Naive thymus-derived CD4-positive, alpha-beta T cell (primary cell): ENCODE data around the gene ZNF775. TPM values are rescaled to one million over a fixed set of nuclear protein-coding genes. Genes with fewer than 3 reads are reported as not detected.

Source experiments
- ATAC-seq: fragments of 150-1000 bp; cut with Tn5 transposase; 2 replicates; pipeline ENCODE4 v1.10.0; 2021; ENCODE audit warnings: mild to moderate bottlenecking, moderate library complexity
- CTCF ChIA-PET: fragments of 350-600 bp; sonication (Branson Sonifier 250); formaldehyde crosslinking; loops from one replicate; lab custom pipeline; 2021; ENCODE audit warnings: antibody characterized with exemption; lab: Charles Lee
- POLR2A ChIA-PET: fragments of 350-600 bp; sonication (Branson Sonifier 250); formaldehyde crosslinking; loops from one replicate; lab custom pipeline; 2021; ENCODE audit warnings: antibody characterized with exemption, inconsistent platforms; lab: Charles Lee
- DNase-seq, 9 donors: peaks; one replicate each; pipeline versions ENCODE4 v3.0.0 to v3.0.0-alpha.2; 2020 to 2022; ENCODE audit warnings: mixed read lengths in 1 of 9
- H3K27ac ChIP-seq: one replicate; pipeline ENCODE4 v1.7.0; 2013; ENCODE audit warnings: mild to moderate bottlenecking, low read depth, low read length, moderate library complexity
- H3K27me3 ChIP-seq, 2 donors: one replicate each; pipeline ENCODE4 v1.7.0; 2013; ENCODE audit warnings: low read length in 2 of 2, mild to moderate bottlenecking in 2 of 2, moderate library complexity in 2 of 2; ENCODE audit not compliant: control insufficient read depth in 2 of 2, insufficient read depth in 2 of 2
- H3K36me3 ChIP-seq, 3 experiments: 1 replicate in 2 of 3; 2 replicates in 1 of 3; pipeline ENCODE4 v1.7.0; 2013; ENCODE audit warnings: low read length in 3 of 3, mild to moderate bottlenecking in 3 of 3, moderate library complexity in 1 of 3; ENCODE audit not compliant: insufficient read depth in 3 of 3, control insufficient read depth in 2 of 3
- H3K4me1 ChIP-seq, 2 donors: one replicate each; pipeline ENCODE4 v1.7.0; 2013; ENCODE audit warnings: low read length in 2 of 2, mild to moderate bottlenecking in 2 of 2, moderate library complexity in 1 of 2; ENCODE audit not compliant: control insufficient read depth in 2 of 2, insufficient read depth in 2 of 2
- H3K4me3 ChIP-seq: 2 replicates; pipeline ENCODE4 v1.7.0; 2013; ENCODE audit warnings: mild to moderate bottlenecking, low read length
- H3K9me3 ChIP-seq, 3 experiments: 1 replicate in 2 of 3; 2 replicates in 1 of 3; pipeline ENCODE4 v1.7.0; 2013; ENCODE audit warnings: low read length in 3 of 3; ENCODE audit not compliant: control insufficient read depth in 2 of 3
- H3K27ac Mint-ChIP-seq, 9 donors: one replicate each; pipeline ENCODE4 v1.8.0; 2020 to 2022; ENCODE audit warnings: mixed read lengths in 9 of 9, mild to moderate bottlenecking in 8 of 9, moderate library complexity in 5 of 9, inconsistent platforms in 2 of 9
- H3K27me3 Mint-ChIP-seq, 5 donors: one replicate each; pipeline ENCODE4 v1.8.0; 2021 to 2022; ENCODE audit warnings: mixed read lengths in 5 of 5, mild to moderate bottlenecking in 1 of 5
- H3K36me3 Mint-ChIP-seq, 5 donors: one replicate each; pipeline ENCODE4 v1.8.0; 2020 to 2022; ENCODE audit warnings: mixed read lengths in 5 of 5, mild to moderate bottlenecking in 3 of 5, inconsistent platforms in 1 of 5
- H3K4me1 Mint-ChIP-seq, 7 donors: one replicate each; pipeline ENCODE4 v1.8.0; 2020 to 2022; ENCODE audit warnings: mixed read lengths in 7 of 7, mild to moderate bottlenecking in 3 of 7, inconsistent platforms in 1 of 7
- H3K4me3 Mint-ChIP-seq, 10 donors: one replicate each; pipeline ENCODE4 v1.8.0; 2020 to 2022; ENCODE audit warnings: mild to moderate bottlenecking in 10 of 10, mixed read lengths in 10 of 10, moderate library complexity in 6 of 10, inconsistent platforms in 2 of 10
- H3K9me3 Mint-ChIP-seq, 11 donors: one replicate each; pipeline ENCODE4 v1.8.0; 2020 to 2022; ENCODE audit warnings: mixed read lengths in 11 of 11, mild to moderate bottlenecking in 4 of 11, inconsistent platforms in 1 of 11, moderate library complexity in 1 of 11
- intact Hi-C, 2 donors: fragments of 100-400 bp; cut with micrococcal nuclease; formaldehyde crosslinking; loops; one replicate each; pipeline ENCODE4 v1.15.1; 2023
- polyA plus RNA-seq, 2 donors: library from polyadenylated mRNA; unstranded; fragments of 300-500 nt; fragmentation: Illumina TruSeq; gene quantifications; one replicate each; pipeline ENCODE4 v1.2.3, GENCODE V29; 2021
- total RNA-seq, 6 experiments: library from RNA in 5 of 6; stranded (reverse) in 5 of 6; gene quantifications; 1 replicate in 5 of 6; 2 replicates in 1 of 6; pipeline ENCODE4 v1.2.3 and lab custom pipeline; 2021 to 2026

Gene ZNF775
- total and polyA plus RNA-seq, 7 experiments from 2014 or later: 1.1 to 7.4 (median 4.3) TPM

DNA sequence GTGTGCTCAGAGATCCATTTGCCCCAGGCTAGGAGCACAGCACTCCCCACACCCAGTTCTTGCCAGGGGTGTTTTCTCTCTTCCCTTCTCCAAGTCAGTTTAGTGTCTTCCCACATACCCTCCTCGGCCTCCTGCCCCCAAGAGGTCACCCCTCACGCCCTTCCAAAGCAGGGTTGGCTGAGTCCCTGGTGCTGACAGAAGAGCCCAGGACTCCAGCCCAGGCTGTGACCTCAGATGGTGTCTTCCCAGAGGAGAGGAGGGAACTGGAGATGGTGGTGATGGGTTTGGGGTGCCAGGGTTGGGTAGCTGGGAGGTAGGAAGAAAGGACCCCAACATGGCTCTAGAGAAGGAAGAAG is 19.8 kb downstream of the ZNF775 start:
- Histone ChIP-seq H3K9me3 (no peaks in the 10 kb centered on the region), H3K36me3 (peaks cover 0 to 10% (median 0%) of the 10 kb centered on the region in 3 experiments), H3K27ac (no peak overlapping the region), H3K4me3 (no peak overlapping the region), H3K4me1 (peaks cover 2 to 5% of the 10 kb centered on the region in 2 donors), H3K27me3 (no peaks in the 10 kb centered on the region)
- CTCF ChIA-PET: no interaction called here
- H3K27me3 Mint-ChIP-seq: no peaks in the 10 kb centered on the region
- POLR2A ChIA-PET: interaction anchor here (1.1 kb wide), 1 partner anchor 29 kb away, joined by 5 read pairs; no protein-coding TSS in a partner anchor
- H3K4me3 Mint-ChIP-seq: no peak overlapping the region
- intact Hi-C loops: no loop called here
- DNase-seq (no peak), ATAC-seq (no peak)
- peaks cover 0 to 6% (median 0%) of the 10 kb centered on the region in 5 donors for H3K36me3 Mint-ChIP-seq
- H3K27ac Mint-ChIP-seq: no peak overlapping the region
- H3K4me1 Mint-ChIP-seq: peaks cover 7 to 21% (median 15%) of the 10 kb centered on the region in 7 donors
- no peaks in the 10 kb centered on the region for H3K9me3 Mint-ChIP-seq

DNA sequence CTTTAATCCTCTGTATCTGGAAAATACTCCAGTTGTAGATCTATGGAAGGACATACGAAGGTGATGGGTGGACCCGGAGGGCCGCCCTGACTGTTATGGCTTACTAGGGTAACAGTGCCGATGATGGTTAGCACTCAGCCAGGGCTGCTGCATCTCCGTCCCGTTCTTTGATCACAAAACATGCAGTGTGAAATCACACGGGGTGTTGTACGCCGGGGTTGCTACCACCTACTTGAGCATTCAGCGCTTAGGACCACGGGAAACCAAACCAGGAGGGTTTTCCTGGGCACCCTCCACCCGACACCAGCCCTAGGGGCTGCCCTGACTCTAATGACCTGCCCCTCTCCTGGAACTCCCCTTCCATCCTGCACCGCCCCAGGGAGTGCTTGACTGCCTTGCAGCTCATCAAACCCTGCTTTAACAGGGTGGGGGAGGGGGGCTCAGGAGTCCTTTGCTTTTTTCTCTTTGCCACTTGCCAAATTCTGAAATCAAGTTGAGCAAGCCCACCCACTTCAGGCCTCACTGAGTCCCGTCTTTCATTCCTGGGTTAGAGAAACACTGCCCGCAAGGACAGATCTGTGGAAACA is 20.4 kb downstream of the ZNF775 start:
- no peaks in the 10 kb centered on the region for H3K9me3 Mint-ChIP-seq
- intact Hi-C loops: loop anchor here in 1 of 2 donors (10.0 kb wide), 1 partner anchor 825 kb away; the partner anchor contains the start of gene ABCF2

DNA sequence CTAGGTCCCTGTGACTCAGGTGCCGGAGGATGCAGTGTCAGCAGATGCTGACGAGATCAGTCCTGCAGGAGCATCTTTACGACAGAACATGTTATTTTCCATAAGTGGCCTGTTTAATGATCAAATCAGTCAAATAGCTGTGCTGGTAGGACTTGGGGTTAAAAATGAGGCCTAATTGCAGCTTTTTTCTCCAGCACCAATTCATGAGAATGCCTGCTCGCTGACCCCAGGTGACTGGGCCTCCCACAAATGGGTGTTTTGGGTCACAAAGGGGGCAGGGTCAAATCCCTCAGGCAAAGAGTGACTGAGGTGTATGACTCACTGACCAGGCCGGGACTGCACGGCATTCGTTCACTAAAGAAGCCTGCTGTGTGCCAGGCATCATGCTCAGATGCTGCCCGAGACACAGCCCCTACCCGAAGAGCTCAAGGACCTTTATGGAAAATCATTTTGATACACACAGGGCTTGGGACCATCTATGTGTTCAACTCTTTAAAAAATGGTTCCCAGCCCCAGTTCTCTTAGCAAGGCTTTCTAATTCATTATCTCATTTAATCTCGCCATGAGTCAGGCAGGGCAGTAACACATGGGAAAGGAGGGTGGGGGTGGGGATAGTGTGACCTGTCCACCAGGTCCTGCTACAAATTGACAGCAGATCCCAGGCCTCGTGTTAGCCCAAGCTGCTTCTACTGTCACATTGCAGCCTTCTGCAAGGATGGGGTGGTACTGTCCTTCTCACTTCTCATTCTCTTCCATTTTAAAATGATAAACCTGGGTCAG is 21.1 kb downstream of the ZNF775 start:
- Mint-ChIP-seq H3K27me3 (no peaks in the 10 kb centered on the region), H3K4me1 (peaks cover 7 to 23% (median 17%) of the 10 kb centered on the region in 7 donors), H3K4me3 (no peak overlapping the region), H3K9me3 (no peaks in the 10 kb centered on the region), H3K36me3 (peaks cover 0 to 6% (median 0%) of the 10 kb centered on the region in 5 donors), H3K27ac (peak overlapping the region in 2 of 9 donors; percentile 54 to 55)
- Histone ChIP-seq H3K9me3 (no peaks in the 10 kb centered on the region), H3K4me3 (no peak overlapping the region), H3K4me1 (peaks cover 10 to 11% of the 10 kb centered on the region in 2 donors), H3K27ac (no peak overlapping the region), H3K36me3 (peaks cover 0 to 11% (median 0%) of the 10 kb centered on the region in 3 experiments), H3K27me3 (no peaks in the 10 kb centered on the region)
- POLR2A ChIA-PET: interaction anchor here (0.6 to 1.3 kb wide), 3 partner anchors 22 to 30 kb away, joined by 4 to 5 read pairs (median 5); no protein-coding TSS in a partner anchor
- CTCF ChIA-PET: no interaction called here
- no peak for DNase-seq
- no peak for ATAC-seq
- intact Hi-C loops: loop anchor here in 1 of 2 donors (10.0 kb wide), 1 partner anchor 825 kb away; the partner anchor contains the start of gene ABCF2

More for the DNA sequence above, 20.4 kb downstream of the ZNF775 start:
- Histone ChIP-seq H3K27me3 (no peaks in the 10 kb centered on the region), H3K36me3 (peaks cover 0 to 10% (median 0%) of the 10 kb centered on the region in 3 experiments), H3K9me3 (no peaks in the 10 kb centered on the region), H3K4me1 (peaks cover 8 to 11% of the 10 kb centered on the region in 2 donors), H3K4me3 (no peak overlapping the region), H3K27ac (no peak overlapping the region)
- H3K27me3 Mint-ChIP-seq: no peaks in the 10 kb centered on the region
- ATAC-seq (no peak), DNase-seq (no peak)
- no peak overlapping the region for H3K27ac Mint-ChIP-seq
- peaks cover 0 to 6% (median 0%) of the 10 kb centered on the region in 5 donors for H3K36me3 Mint-ChIP-seq
- POLR2A ChIA-PET: interaction anchor here (1.1 to 1.3 kb wide), 2 partner anchors 21 to 29 kb away, joined by 5 read pairs; no protein-coding TSS in a partner anchor
- H3K4me1 Mint-ChIP-seq: peaks cover 12 to 23% (median 20%) of the 10 kb centered on the region in 7 donors
- CTCF ChIA-PET: no interaction called here
- H3K4me3 Mint-ChIP-seq: no peak overlapping the region

DNA sequence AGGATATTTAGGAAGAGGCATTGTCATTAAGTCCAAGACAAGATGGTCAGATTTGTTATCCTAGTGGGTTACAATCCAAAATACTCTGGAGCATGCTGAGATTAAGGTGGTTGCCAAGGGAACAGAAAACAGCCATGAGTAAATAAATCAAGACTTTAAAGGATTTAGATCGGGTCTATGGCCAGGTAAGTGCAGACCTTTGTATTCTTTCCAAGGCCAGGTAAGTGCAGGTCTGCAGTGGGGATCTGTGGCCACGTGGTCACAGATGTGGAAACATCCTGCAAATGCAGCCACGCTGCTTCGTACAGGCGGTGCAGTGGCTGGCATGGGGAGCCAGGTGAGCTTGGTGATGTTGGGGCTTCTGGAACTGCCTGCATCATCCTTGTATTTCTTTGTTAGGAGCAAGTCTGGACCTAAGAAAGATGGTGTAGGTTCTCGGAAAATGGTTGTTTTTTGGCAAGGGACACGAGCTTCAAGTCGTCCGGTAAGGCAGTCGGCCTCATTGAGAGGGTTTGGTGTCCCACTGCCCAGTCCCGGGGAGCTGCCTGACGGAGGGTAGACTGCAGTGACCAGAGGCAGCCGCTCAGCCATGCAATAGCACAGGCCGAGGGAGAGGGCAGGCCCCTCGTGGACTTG is 21.8 kb downstream of the ZNF775 start:
- ChIA-PET CTCF (interaction anchor here (1.8 kb wide), 1 partner anchor 32 kb away, joined by 4 read pairs; no protein-coding TSS in a partner anchor), POLR2A (interaction anchor here (0.6 kb wide), 1 partner anchor 21 kb away, joined by 4 read pairs; no protein-coding TSS in a partner anchor)
- ATAC-seq (no peak), DNase-seq (no peak)
- H3K4me1 Mint-ChIP-seq: peaks cover 9 to 24% (median 20%) of the 10 kb centered on the region in 7 donors
- Histone ChIP-seq H3K36me3 (peaks cover 0 to 16% (median 0%) of the 10 kb centered on the region in 3 experiments), H3K4me3 (no peak overlapping the region), H3K9me3 (no peaks in the 10 kb centered on the region), H3K27me3 (no peaks in the 10 kb centered on the region), H3K27ac (no peak overlapping the region), H3K4me1 (peaks cover 10 to 11% of the 10 kb centered on the region in 2 donors)
- peak overlapping the region in 3 of 9 donors; percentile 54 to 62 (median 55) for H3K27ac Mint-ChIP-seq
- peak overlapping the region in 1 of 10 donors; percentile 70 for H3K4me3 Mint-ChIP-seq
- intact Hi-C loops: loop anchor here in 1 of 2 donors (10.0 kb wide), 1 partner anchor 824 kb away; the partner anchor contains the start of gene ABCF2
- H3K36me3 Mint-ChIP-seq: peaks cover 0 to 5% (median 0%) of the 10 kb centered on the region in 5 donors
- no peaks in the 10 kb centered on the region for H3K9me3 Mint-ChIP-seq
- H3K27me3 Mint-ChIP-seq: no peaks in the 10 kb centered on the region

DNA sequence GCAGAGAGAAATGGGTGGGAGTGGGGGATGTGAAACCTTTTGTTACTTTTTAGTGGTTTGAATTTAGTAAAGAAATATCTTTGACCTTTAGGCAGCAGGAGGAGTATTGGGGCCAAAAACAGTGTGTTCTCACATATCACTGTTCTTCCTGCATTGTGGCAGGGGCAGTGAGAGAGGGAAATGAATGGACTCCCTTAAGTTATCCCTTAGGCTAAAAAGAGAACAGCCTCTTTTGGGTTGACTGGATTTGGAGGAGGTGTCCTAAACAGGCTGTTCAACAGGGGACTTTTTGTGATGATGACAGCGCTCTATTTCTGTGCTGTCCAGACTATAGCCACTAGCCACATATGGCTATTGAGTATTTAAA is 22.3 kb downstream of the ZNF775 start:
- DNase-seq (no peak), ATAC-seq (no peak)
- Histone ChIP-seq H3K9me3 (no peaks in the 10 kb centered on the region), H3K27ac (no peak overlapping the region), H3K4me1 (peaks cover 11 to 12% of the 10 kb centered on the region in 2 donors), H3K27me3 (no peaks in the 10 kb centered on the region), H3K4me3 (no peak overlapping the region), H3K36me3 (peaks cover 0 to 16% (median 0%) of the 10 kb centered on the region in 3 experiments)
- intact Hi-C loops: loop anchor here in 1 of 2 donors (10.0 kb wide), 1 partner anchor 823 kb away; the partner anchor contains the start of gene ABCF2
- peak overlapping the region in 1 of 10 donors; percentile 70 for H3K4me3 Mint-ChIP-seq
- no peaks in the 10 kb centered on the region for H3K9me3 Mint-ChIP-seq
- CTCF ChIA-PET: interaction anchor here (1.8 kb wide), 1 partner anchor 32 kb away, joined by 4 read pairs; no protein-coding TSS in a partner anchor
- H3K36me3 Mint-ChIP-seq: peaks cover 0 to under 1% (median 0%) of the 10 kb centered on the region in 5 donors
- no peaks in the 10 kb centered on the region for H3K27me3 Mint-ChIP-seq
- POLR2A ChIA-PET: no interaction called here
- H3K27ac Mint-ChIP-seq: peak overlapping the region in 1 of 9 donors; percentile 2
- H3K4me1 Mint-ChIP-seq: peaks cover 14 to 29% (median 25%) of the 10 kb centered on the region in 7 donors
